HS-27A (cell line): Measurements from ENCODE around the gene ADGRV1.
"Not testable (repeated sequence)": the region's sequence is repeated elsewhere in the genome, so short reads cannot be mapped to it uniquely, and the experiment has no call there.

Experiments
- DNase-seq: peaks from one replicate; pipeline ENCODE4 v3.0.0-alpha.2; 2012; ENCODE audit warnings: low read depth, missing footprints

Gene ADGRV1

DNA sequence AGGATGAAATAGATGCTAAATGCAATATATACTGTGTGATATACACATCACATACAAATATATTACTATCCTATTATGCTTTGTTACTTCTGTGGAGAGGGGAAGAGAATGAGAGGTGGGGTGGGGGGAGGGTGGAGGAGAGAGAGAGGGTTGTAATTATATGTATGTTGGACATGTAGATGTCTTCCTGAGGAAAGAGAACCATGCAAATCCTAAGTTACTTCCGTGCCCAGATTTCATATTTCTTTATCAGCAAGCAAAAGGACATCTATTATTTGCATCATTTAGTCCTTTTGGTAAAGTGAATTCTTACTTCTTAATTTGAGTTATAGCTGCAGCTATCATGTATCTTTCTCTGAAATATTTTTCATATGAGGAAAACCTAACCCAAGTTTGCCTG is 187.5 kb downstream of the ADGRV1 start:
- no peak for DNase-seq

GRCh38 chr5:90747175-90747574 is 188.6 kb downstream of the ADGRV1 start:
- DNase-seq, result no peak

GRCh38 chr5:90747693-90748092 is 189.1 kb downstream of the ADGRV1 start:
- no peak for DNase-seq

- DNase-seq, result no peak
Measured at GRCh38 chr5:90759119-90759518, 200.5 kb downstream of the ADGRV1 start.

- no peak for DNase-seq
Measured at GRCh38 chr5:90767710-90768109, 209.1 kb downstream of the ADGRV1 start.

GRCh38 chr5:90770006-90770541 is 211.5 kb downstream of the ADGRV1 start:
- not testable (repeated sequence) for DNase-seq

GRCh38 chr5:90777959-90778358 is 219.4 kb downstream of the ADGRV1 start:
- no peak for DNase-seq

GRCh38 chr5:90783460-90784333 is 225.1 kb downstream of the ADGRV1 start:
- no peak for DNase-seq

DNA sequence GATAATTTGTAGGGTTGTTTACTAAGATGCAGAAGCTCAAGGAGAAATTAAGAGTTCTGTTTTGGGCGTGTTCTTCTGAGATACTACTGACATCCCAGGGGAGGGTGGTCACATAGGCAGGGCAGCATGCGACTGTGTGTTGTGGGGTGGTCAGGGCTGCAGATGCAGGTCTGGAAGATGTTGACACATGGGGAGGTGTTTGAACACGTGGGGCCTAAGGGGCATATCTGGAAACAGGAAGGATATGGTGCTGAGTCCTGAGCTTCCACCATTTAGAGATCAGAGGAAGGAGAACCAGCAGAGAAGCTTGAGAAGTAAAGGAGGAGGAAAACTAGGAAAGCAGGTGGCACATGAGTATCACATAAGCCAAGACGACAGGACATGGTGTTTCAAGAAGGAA is 228.2 kb downstream of the ADGRV1 start:
- no peak for DNase-seq

- DNase-seq, result peak; percentile 12
Measured at GRCh38 chr5:90792725-90793124, 234.1 kb downstream of the ADGRV1 start.

DNA sequence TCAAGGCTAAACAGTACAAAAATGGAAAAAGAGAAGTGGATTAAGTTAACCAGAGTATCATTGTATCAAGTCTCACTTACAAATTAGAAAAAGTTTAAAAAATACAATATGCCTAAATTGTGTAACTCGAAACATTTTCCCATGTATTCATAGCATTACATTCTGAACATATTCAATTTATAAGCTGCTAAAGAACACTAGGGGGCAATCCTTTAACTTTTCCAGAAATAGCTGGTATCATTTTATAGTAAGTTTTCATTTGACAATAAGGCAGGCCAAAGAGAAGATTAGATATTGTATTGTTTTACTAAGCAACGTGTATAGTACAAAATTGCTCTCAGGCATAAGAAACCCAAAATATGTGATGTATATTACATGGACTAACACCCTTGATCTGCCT is 234.6 kb downstream of the ADGRV1 start:
- DNase-seq, result no peak

DNA sequence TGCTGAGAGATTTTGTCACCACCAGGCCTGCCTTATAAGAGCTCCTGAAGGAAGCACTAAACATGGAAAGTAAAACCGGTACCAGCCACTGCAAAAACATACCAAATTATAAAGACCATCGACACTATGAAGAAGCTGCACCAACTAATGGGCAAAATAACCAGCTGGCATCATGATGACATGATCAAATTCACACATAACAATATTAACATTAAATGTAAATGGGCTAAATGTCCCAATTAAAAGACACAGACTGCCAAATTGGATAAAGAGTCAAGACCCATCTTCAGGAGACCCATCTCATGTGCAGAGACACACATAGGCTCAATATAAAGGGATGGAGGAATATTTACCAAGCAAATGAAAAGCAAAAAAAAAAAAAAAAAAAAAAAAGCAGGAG is 238.3 kb downstream of the ADGRV1 start:
- DNase-seq, result not testable (repeated sequence)

GRCh38 chr5:90800082-90800481 is 241.5 kb downstream of the ADGRV1 start:
- not testable (repeated sequence) for DNase-seq

GRCh38 chr5:90800515-90800914 is 241.9 kb downstream of the ADGRV1 start:
- not testable (repeated sequence) for DNase-seq

DNA sequence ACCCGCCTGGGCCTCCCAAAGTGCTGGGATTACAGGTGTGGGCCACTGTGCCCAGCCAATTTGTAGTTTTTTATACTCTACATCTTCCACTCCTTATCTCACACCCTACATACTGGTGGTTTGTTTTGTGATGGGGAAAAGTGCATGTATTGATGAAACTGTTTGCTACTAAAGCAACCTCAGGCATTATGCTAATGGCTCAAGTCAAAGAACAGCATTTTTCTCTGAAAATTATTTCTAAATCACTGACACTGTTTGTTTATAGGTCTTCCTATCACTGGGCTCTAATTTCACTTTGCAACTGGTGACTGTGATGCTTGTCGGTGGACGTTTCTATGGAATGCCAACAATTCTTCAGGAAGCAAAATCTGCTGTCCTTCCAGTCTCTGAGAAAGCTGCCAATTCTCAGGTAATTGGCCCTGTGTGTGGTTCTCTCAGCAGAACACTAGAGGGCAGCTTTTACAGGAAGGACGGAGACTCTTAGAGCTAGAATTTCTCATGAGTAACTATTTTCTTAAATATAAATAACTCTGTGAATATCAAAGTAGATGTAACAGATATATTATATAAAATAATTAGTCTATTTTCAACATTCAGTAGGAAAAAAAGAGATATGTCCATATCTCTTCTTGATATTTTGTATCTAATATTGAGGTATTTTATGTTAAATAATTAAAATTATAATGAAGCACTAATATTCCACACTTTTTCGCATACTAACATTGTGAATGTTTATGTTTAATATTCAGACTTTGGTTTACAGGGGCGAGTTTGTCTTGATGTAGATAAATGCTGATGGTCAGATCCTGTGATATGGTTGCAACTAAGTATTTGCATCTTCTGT is 244.1 kb downstream of the ADGRV1 start:
- no peak for DNase-seq

GRCh38 chr5:90803381-90803780 is 244.8 kb downstream of the ADGRV1 start:
- DNase-seq, result no peak

- DNase-seq, result no peak
Measured at GRCh38 chr5:90803876-90804275, 245.3 kb downstream of the ADGRV1 start.

GRCh38 chr5:90807496-90807895 is 248.9 kb downstream of the ADGRV1 start:
- no peak for DNase-seq

GRCh38 chr5:90809311-90810056 is 250.9 kb downstream of the ADGRV1 start:
- DNase-seq, result no peak

DNA sequence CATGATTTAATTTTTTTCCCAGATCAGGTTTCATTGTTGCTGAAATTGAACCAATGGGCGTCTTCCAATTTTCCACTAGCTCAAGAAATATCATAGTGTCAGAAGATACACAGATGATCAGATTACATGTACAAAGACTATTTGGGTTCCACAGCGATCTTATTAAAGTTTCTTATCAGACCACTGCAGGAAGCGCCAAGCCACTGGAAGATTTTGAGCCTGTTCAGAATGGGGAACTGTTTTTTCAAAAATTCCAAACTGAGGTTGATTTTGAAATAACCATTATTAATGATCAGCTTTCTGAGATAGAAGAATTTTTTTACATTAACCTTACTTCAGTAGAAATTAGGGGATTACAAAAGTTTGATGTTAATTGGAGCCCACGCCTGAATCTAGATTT is 251.6 kb downstream of the ADGRV1 start:
- DNase-seq, result no peak

- DNase-seq, result no peak
Measured at GRCh38 chr5:90813392-90813791, 254.8 kb downstream of the ADGRV1 start.

DNA sequence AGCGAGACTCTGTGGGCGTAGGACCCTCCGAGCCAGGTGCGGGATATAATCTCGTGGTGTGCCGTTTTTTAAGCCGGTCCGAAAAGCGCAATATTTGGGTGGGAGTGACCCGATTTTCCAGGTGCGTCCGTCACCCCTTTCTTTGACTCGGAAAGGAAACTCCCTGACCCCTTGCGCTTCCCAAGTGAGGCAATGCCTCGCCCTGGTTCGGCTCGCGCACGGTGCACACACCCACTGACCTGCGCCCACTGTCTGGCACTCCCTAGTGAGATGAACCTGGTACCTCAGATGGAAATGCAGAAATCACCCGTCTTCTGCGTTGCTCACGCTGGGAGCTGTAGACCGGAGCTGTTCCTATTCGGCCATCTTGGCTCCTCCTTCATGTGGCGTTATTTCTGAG is 263.5 kb downstream of the ADGRV1 start:
- DNase-seq, result not testable (repeated sequence)
